HL-60 (cell line): ENCODE measurements around the gene TMEM179.

Source experiments
- DNase-seq, 2 experiments: peaks; one replicate each; pipeline ENCODE4 v3.0.0-alpha.2; 2010 to 2020; ENCODE audit warnings: low read depth in 1 of 2, low spot score in 1 of 2
- H3K27ac ChIP-seq: fragments of 250-450 bp; sonication (Bioruptor Pico); replicated peaks from 2 replicates; pipeline ENCODE4 v1.5.1; 2020; ENCODE audit warnings: mild to moderate bottlenecking, moderate library complexity
- H3K27me3 ChIP-seq: fragments of 250-450 bp; sonication (Bioruptor Pico); 2 replicates; pipeline ENCODE4 v1.5.1; 2021; ENCODE audit warnings: mild to moderate bottlenecking, moderate library complexity; ENCODE audit not compliant: insufficient read depth, poor library complexity, severe bottlenecking
- H3K4me3 ChIP-seq: replicated peaks from 2 replicates; pipeline ENCODE4 v1.5.1; 2011; ENCODE audit warnings: mild to moderate bottlenecking, control low read depth, low read length; ENCODE audit not compliant: insufficient read depth
- CTCF ChIP-seq: IDR thresholded peaks from one replicate; pipeline ENCODE4 v1.5.1; 2011; ENCODE audit warnings: low read length, control low read depth, inconsistent platforms; ENCODE audit not compliant: insufficient read depth
- GABPA ChIP-seq: IDR thresholded peaks from 2 replicates; pipeline ENCODE4 v1.6.1; 2012; ENCODE audit warnings: low read depth
- POLR2AphosphoS5 ChIP-seq: IDR thresholded peaks from 2 replicates; pipeline ENCODE4 v1.6.1; 2012; ENCODE audit warnings: low read depth
- REST ChIP-seq: IDR thresholded peaks from 2 replicates; pipeline ENCODE4 v1.6.1; 2012; ENCODE audit warnings: low read depth; ENCODE audit not compliant: insufficient replicate concordance
- SPI1 ChIP-seq: IDR thresholded peaks from 2 replicates; pipeline ENCODE4 v1.6.1; 2012; ENCODE audit warnings: low read depth, mild to moderate bottlenecking, borderline replicate concordance

The TMEM179 gene

DNA sequence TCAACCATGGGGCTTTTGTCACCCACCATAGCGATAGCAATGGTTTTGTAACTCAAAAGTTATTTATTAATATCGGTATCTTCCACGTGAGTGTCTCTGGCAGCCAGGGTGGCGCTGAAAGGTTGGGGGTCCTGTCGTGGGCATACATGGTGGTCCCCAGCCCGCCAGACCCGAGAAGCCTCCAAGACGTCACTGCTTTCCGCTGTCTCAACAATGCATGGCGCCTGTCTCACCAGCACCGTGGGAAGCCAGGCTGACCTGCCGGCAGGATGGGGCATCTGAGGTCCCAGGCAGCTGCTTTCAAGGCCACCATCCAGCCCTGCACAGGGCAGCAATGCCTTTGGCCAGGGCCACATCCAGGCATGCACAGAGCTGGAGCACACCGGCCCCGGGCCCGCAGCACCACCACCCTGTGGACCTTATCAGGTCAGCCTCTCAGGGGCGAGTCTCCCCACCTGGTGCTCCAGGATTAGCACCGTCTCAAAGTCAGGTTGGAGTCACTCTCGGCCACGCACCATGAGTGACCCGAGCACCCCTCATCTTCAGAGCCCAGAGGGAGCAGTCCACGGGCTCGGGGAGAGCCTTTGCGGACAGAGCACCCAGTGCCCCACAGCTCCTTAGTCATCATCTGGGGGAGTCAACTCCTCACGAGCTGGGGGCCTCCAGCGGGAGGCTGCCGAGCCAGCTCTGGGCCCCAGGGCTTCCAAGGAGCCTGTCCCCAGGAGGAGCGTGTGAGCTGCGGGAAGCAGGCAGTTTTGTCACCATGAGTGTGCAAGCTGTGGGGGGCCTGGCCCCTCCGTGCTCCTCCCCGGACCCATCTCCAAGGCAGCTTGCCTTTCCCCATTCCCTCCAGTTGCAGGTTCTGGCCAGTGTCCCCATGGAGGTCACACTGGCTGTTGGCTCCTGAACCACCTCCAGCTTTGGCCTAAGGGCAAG, 39.6 kb downstream of the TMEM179 start:
- Histone ChIP-seq H3K27me3 (peaks cover 20% of the 10 kb centered on the region), H3K27ac (no peak overlapping the region), H3K4me3 (no peak overlapping the region)
- DNase-seq = no peak
- TF ChIP-seq REST (no peak), CTCF (no peak), POLR2AphosphoS5 (no peak), SPI1 (no peak), GABPA (no peak)

- DNase-seq = peak; percentile 3 to 42
- Histone ChIP-seq H3K4me3 (no peak overlapping the region), H3K27me3 (peaks cover 20% of the 10 kb centered on the region), H3K27ac (no peak overlapping the region)
- no peak for TF ChIP-seq SPI1
- peak; percentile 47 for TF ChIP-seq CTCF
Measured at GRCh38 chr14:104563742-104564615, 40.6 kb downstream of the TMEM179 start.

DNA sequence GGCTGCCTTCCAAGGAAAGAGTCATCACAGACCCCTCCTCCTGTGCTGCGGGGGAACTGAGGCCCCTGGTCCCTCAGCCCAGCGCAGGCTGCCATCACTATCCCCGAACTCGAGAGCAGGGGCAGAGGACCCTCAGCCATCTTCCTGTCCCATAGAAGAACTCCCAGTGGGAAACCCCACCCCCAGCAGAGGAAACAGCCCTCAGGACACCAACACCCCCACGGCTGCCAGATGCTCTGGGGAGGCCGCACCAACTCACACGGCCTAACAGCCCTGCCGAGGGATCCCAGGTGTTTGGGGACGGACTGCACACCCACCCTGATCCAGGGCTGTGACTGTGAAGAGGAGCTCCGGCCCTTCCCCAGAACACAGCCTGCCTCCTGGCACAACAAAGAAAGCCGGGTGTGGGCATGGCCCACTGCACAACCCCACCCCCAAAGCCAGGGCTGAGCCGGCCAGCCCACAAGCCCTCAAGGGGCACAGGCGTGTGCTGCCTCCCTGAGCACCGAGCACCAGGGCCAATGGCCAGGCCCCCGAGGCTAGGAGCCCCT, 41.3 kb downstream of the TMEM179 start:
- peaks cover 20% of the 10 kb centered on the region for H3K27me3 ChIP-seq
- no peak overlapping the region for H3K27ac ChIP-seq
- no peak overlapping the region for H3K4me3 ChIP-seq
- DNase-seq = no peak
- TF ChIP-seq GABPA (no peak), POLR2AphosphoS5 (no peak), CTCF (no peak), SPI1 (no peak), REST (no peak)
